RWPE1 (cell line): Measurements from ENCODE around the gene LRRC43.

Experiments used
- CTCF ChIA-PET: fragments of 350-600 bp; sonication (Branson Sonifier 250); formaldehyde crosslinking; extraction: SDS; loops from one replicate; lab custom pipeline; 2021; lab: Yijun Ruan, JAX
- POLR2A ChIA-PET: fragments of 400-600 bp; formaldehyde crosslinking; extraction: SDS; loops from one replicate; lab custom pipeline; 2020; ENCODE audit warnings: antibody characterized with exemption; ENCODE audit not compliant: low non-redundant PET; lab: Yijun Ruan, JAX
- DNase-seq: peaks from one replicate; pipeline ENCODE4 v3.0.0; 2012; ENCODE audit warnings: low spot score
- H3K27ac ChIP-seq: fragments of 450-650 bp; 2 replicates; pipeline ENCODE4 v1.5.1; 2017
- CTCF ChIP-seq: fragments of 450-650 bp; conservative IDR thresholded peaks from 2 replicates; pipeline ENCODE4 v1.5.1; 2017; ENCODE audit warnings: low read depth, mild to moderate bottlenecking

LRRC43 gene

GRCh38 chr12:122230798-122231197, 47.9 kb downstream of the LRRC43 start:
- no peak overlapping the region for H3K27ac ChIP-seq
- no peak for DNase-seq
- CTCF ChIA-PET = interaction anchor here (0.6 to 0.7 kb wide), 2 partner anchors 648 to 809 kb away, joined by 3 read pairs; no protein-coding TSS in a partner anchor
- POLR2A ChIA-PET = no interaction called here
- TF ChIP-seq CTCF = no peak

GRCh38 chr12:122232691-122233090, 49.8 kb downstream of the LRRC43 start:
- TF ChIP-seq CTCF = no peak
- ChIA-PET CTCF (no interaction called here), POLR2A (no interaction called here)
- H3K27ac ChIP-seq = no peak overlapping the region
- no peak for DNase-seq

- H3K27ac ChIP-seq = no peak overlapping the region
- POLR2A ChIA-PET = no interaction called here
- CTCF ChIA-PET = no interaction called here
- no peak for DNase-seq
- TF ChIP-seq CTCF = no peak
Observed at GRCh38 chr12:122235741-122236140, 52.8 kb downstream of the LRRC43 start.

GRCh38 chr12:122238861-122239260, 55.9 kb downstream of the LRRC43 start:
- CTCF ChIA-PET = no interaction called here
- no peak for TF ChIP-seq CTCF
- peak; percentile 52 for DNase-seq
- no peak overlapping the region for H3K27ac ChIP-seq
- POLR2A ChIA-PET = no interaction called here

- ChIA-PET POLR2A (no interaction called here), CTCF (interaction anchor here (0.6 kb wide), 1 partner anchor 92 kb away, joined by 4 read pairs; no protein-coding TSS in a partner anchor)
- DNase-seq = no peak
- TF ChIP-seq CTCF = no peak
- H3K27ac ChIP-seq = no peak overlapping the region
Observed at GRCh38 chr12:122243965-122244364, 61.0 kb downstream of the LRRC43 start.

GRCh38 chr12:122244565-122245371, 61.8 kb downstream of the LRRC43 start:
- no peak for TF ChIP-seq CTCF
- DNase-seq = peak; percentile 34
- POLR2A ChIA-PET = no interaction called here
- H3K27ac ChIP-seq = no peak overlapping the region
- CTCF ChIA-PET = interaction anchor here (0.6 to 0.7 kb wide), 3 partner anchors 8 to 433 kb away, joined by 3 to 9 read pairs (median 4); no protein-coding TSS in a partner anchor
